ENCODE data around the gene MRPS6. TPM values are rescaled to one million over a fixed set of nuclear protein-coding genes. Genes with fewer than 3 reads are reported as not detected.

The MRPS6 gene
- total RNA-seq, 1 experiment from 2014 or later: 55.1 TPM

DNA sequence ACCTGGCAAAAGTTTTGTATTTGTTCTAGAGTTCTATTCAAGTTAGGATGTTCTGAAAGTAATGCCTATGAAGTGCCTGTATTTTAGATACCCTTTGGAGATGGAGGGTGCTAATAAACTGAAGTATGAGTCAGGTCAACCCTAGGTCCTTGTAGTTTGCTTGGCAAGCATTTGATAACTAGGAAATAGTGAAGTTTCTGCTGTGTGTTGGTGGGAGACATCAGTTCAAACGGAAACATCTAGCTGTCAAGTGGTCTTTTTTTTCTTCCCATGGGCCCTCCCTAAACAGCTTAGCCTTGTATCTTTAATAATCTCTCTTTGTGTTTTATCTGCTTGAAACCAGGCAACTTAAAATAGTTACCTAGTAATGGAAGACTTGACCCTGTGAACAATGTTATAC lies 4.5 kb downstream of the MRPS6 start:
- peaks cover 83% of the 10 kb centered on the region for H3K79me2 ChIP-seq (ENCODE audit: insufficient read depth, low read length)
- BruUV-seq (replicated peaks): no TSS peak
- no peak overlapping the region for H3K27ac ChIP-seq (ENCODE audit: low read depth, low read length)
- no peaks in the 10 kb centered on the region for H4K20me1 ChIP-seq (ENCODE audit: insufficient read depth)
- peaks cover 7 to 10% of the 10 kb centered on the region in 2 experiments for H3K4me1 ChIP-seq (ENCODE audit: control insufficient read depth in 1 of 2, insufficient read depth in 2 of 2, low read length in 2 of 2)
- no peaks in the 10 kb centered on the region for H3K9me2 ChIP-seq (ENCODE audit: insufficient read depth)
- TF ChIP-seq, protein P1, sequence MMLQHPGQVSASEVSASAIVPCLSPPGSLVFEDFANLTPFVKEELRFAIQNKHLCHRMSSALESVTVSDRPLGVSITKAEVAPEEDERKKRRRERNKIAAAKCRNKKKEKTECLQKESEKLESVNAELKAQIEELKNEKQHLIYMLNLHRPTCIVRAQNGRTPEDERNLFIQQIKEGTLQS (IDR thresholded peaks at IDR 0.05): no peak
- no peak for TF ChIP-seq CEBPB (IDR thresholded peaks at IDR 0.05; ENCODE audit: low read depth)
- no peak for TF ChIP-seq YY1 (IDR thresholded peaks at IDR 0.05; ENCODE audit: extremely low read depth, insufficient replicate concordance, low read depth, low read length)
- no peak for TF ChIP-seq FOSL1 (IDR thresholded peaks at IDR 0.05; ENCODE audit: low read depth)
- no peak for TF ChIP-seq EGR1 (IDR thresholded peaks at IDR 0.05; ENCODE audit: low read depth)
- TF ChIP-seq CBX3 (IDR thresholded peaks at IDR 0.05; ENCODE audit: low read depth): no peak
- no peak for TF ChIP-seq SRF (IDR thresholded peaks at IDR 0.05; ENCODE audit: low read depth)
- TF ChIP-seq, protein P2, sequence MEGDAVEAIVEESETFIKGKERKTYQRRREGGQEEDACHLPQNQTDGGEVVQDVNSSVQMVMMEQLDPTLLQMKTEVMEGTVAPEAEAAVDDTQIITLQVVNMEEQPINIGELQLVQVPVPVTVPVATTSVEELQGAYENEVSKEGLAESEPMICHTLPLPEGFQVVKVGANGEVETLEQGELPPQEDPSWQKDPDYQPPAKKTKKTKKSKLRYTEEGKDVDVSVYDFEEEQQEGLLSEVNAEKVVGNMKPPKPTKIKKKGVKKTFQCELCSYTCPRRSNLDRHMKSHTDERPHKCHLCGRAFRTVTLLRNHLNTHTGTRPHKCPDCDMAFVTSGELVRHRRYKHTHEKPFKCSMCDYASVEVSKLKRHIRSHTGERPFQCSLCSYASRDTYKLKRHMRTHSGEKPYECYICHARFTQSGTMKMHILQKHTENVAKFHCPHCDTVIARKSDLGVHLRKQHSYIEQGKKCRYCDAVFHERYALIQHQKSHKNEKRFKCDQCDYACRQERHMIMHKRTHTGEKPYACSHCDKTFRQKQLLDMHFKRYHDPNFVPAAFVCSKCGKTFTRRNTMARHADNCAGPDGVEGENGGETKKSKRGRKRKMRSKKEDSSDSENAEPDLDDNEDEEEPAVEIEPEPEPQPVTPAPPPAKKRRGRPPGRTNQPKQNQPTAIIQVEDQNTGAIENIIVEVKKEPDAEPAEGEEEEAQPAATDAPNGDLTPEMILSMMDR (IDR thresholded peaks at IDR 0.05 in 2 of 3, conservative IDR thresholded peaks at IDR 0.05 in 1 of 3; ENCODE audit: borderline replicate concordance in 1 of 3, insufficient read depth in 1 of 3, low read depth in 2 of 3, low read length in 2 of 3): no peak
- TF ChIP-seq ZNF274 (IDR thresholded peaks at IDR 0.05; ENCODE audit: low read depth, low read length): no peak
- no peak for TF ChIP-seq SP1 (IDR thresholded peaks at IDR 0.05; ENCODE audit: low read depth)
- TF ChIP-seq POLR2A (IDR thresholded peaks at IDR 0.05; ENCODE audit: borderline replicate concordance, extremely low read depth, insufficient read depth, insufficient read length): no peak
- no peak for TF ChIP-seq EZH2phosphoT487 (IDR thresholded peaks at IDR 0.05; ENCODE audit: borderline replicate concordance)
- no peak for TF ChIP-seq SIN3A (IDR thresholded peaks at IDR 0.05; ENCODE audit: low read depth)
- no peak for TF ChIP-seq ELF1 (IDR thresholded peaks at IDR 0.05; ENCODE audit: borderline replicate concordance, low read depth)
- TF ChIP-seq, protein P3, sequence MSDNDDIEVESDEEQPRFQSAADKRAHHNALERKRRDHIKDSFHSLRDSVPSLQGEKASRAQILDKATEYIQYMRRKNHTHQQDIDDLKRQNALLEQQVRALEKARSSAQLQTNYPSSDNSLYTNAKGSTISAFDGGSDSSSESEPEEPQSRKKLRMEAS (IDR thresholded peaks at IDR 0.05): no peak
- no peak for TF ChIP-seq RAD21 (IDR thresholded peaks at IDR 0.05; ENCODE audit: low read depth)
- TF ChIP-seq ZFX (IDR thresholded peaks at IDR 0.05): no peak
- no peak for TF ChIP-seq TCF7L2 (IDR thresholded peaks at IDR 0.05; ENCODE audit: borderline replicate concordance, extremely low read depth, insufficient read depth, insufficient read length)
- no peak for TF ChIP-seq EZH2 (IDR thresholded peaks at IDR 0.05)
- no peak for TF ChIP-seq POLR2AphosphoS5 (IDR thresholded peaks at IDR 0.05; ENCODE audit: low read depth, low read length)
- no peak overlapping the region for H3K4me2 ChIP-seq (ENCODE audit: low read length)
- ChIA-PET RAD21 (ENCODE audit: low non-redundant PET in 1 of 2, low total read pairs in 2 of 2, uncharacterized antibody in 2 of 2, unreplicated experiment in 2 of 2) (no interaction called here), POLR2A (no interaction called here), CTCF (no interaction called here)
- H2AFZ ChIP-seq (ENCODE audit: low read depth, low read length, poor library complexity, severe bottlenecking): no peak overlapping the region
- ATAC-seq: no peak
- no peaks in the 10 kb centered on the region for H3K27me3 ChIP-seq (ENCODE audit: insufficient read depth, low read length)
- peaks cover 0 to 5% of the 10 kb centered on the region in 2 experiments; a peak in 1 of 4 replicates for H3K36me3 ChIP-seq (ENCODE audit: control insufficient read depth in 1 of 2, insufficient read depth in 2 of 2, low read length in 2 of 2)
- DNase-seq (ENCODE audit: low read depth, low spot score): no peak
- intact Hi-C loops (cut with micrococcal nuclease): loop anchor here (10.0 kb wide), 1 partner anchor 133 kb away; no protein-coding TSS in a partner anchor
- no peaks in the 10 kb centered on the region for H3K9me3 ChIP-seq (ENCODE audit: control insufficient read depth in 1 of 2, insufficient read depth in 1 of 2, low read depth in 1 of 2, low read length in 2 of 2)
- no peak overlapping the region for H3K9ac ChIP-seq (ENCODE audit: low read length)
- no peak overlapping the region for H3K4me3 ChIP-seq (replicated peaks in 1 of 2; ENCODE audit: low read depth in 1 of 2, low read length in 2 of 2)
